Adrenal gland (tissue), 5 donors: ENCODE data around the gene SHROOM2.

Experiments
- CTCF ChIP-seq, 6 experiments: fragments of 450-650 bp in 4 of 6; fragments of 200-600 bp in 2 of 6; sonication (generic) in 1 of 6; IDR thresholded peaks; 1 replicate in 5 of 6; 2 replicates in 1 of 6; pipeline versions ENCODE4 v1.5.1 to v1.8.0; 2016 to 2021; ENCODE audit warnings: antibody characterized with exemption in 6 of 6, mild to moderate bottlenecking in 2 of 6, moderate library complexity in 1 of 6
- POLR2A ChIP-seq, 2 donors: fragments of 450-650 bp; IDR thresholded peaks; one replicate each; pipeline ENCODE4 v1.6.1; 2017; ENCODE audit warnings: antibody characterized with exemption in 2 of 2, mild to moderate bottlenecking in 2 of 2, moderate library complexity in 1 of 2
- donor health status: DM: no; HTN: no; CAD: no.

GRCh38 chrX:9765737-9766097 is 20.5 kb upstream of the SHROOM2 start, which contains the start of gene GPR143:
- TF ChIP-seq CTCF (IDR thresholded peaks at IDR 0.05) (no peak), POLR2A (IDR thresholded peaks at IDR 0.05) (no peak)
